SK-N-MC (cell line): ENCODE measurements around the gene MDM4.

ENCODE experiments used
- DNase-seq: peaks from one replicate; pipeline ENCODE4 v3.0.0-alpha.2; 2011; ENCODE audit warnings: low read depth, low spot score
- H3K27ac ChIP-seq: fragments of 200-600 bp; sonication (generic); 2 replicates; pipeline ENCODE4 v1.5.1; 2016; ENCODE audit warnings: mixed run types
- H3K36me3 ChIP-seq: fragments of 200-600 bp; sonication (generic); 2 replicates; pipeline ENCODE4 v1.6.1; 2017; ENCODE audit warnings: antibody characterized with exemption, low read length, mixed read lengths; ENCODE audit not compliant: insufficient read depth
- H3K4me3 ChIP-seq: fragments of 200-600 bp; sonication (generic); 2 replicates; pipeline ENCODE4 v1.5.1; 2016
- H3K9ac ChIP-seq: fragments of 200-600 bp; sonication (generic); 2 replicates; pipeline ENCODE4 v1.8.0; 2017; ENCODE audit warnings: mixed run types, mixed read lengths; ENCODE audit not compliant: insufficient read length
- H3K9me3 ChIP-seq: fragments of 200-600 bp; sonication (generic); 2 replicates; pipeline ENCODE4 v1.6.1; 2017; ENCODE audit warnings: low read depth, mild to moderate bottlenecking, antibody characterized with exemption, low read length, moderate library complexity, mixed read lengths
- EZH2 ChIP-seq: fragments of 200-600 bp; sonication (generic); IDR thresholded peaks from one replicate; pipeline ENCODE4 v1.6.1; 2017; ENCODE audit warnings: antibody characterized with exemption
- FOXP2 ChIP-seq: optimal IDR thresholded peaks from 2 replicates; pipeline ENCODE3; 2011; ENCODE audit warnings: mild to moderate bottlenecking, moderate library complexity; ENCODE audit not compliant: insufficient read depth; ENCODE audit errors: extremely low read length, control extremely low read depth
- POLR2AphosphoS5 ChIP-seq: IDR thresholded peaks from 2 replicates; pipeline ENCODE4 v1.6.1; 2012; ENCODE audit warnings: mild to moderate bottlenecking, low read depth, low read length, borderline replicate concordance

The MDM4 gene

GRCh38 chr1:204495777-204496176 lies 20.4 kb upstream of the MDM4 start:
- Histone ChIP-seq H3K9me3 (no peaks in the 10 kb centered on the region), H3K27ac (no peak overlapping the region), H3K9ac (no peak overlapping the region), H3K4me3 (peak overlapping the region; percentile 89; the same call in 1 of the 2 replicates), H3K36me3 (no peaks in the 10 kb centered on the region)
- no peak for DNase-seq
- TF ChIP-seq EZH2 (no peak), FOXP2 (no peak), POLR2AphosphoS5 (no peak)

- Histone ChIP-seq H3K36me3 (no peaks in the 10 kb centered on the region), H3K4me3 (no peak overlapping the region), H3K9me3 (no peaks in the 10 kb centered on the region), H3K27ac (no peak overlapping the region), H3K9ac (no peak overlapping the region)
- TF ChIP-seq EZH2, result no peak
- no peak for TF ChIP-seq POLR2AphosphoS5
- no peak for TF ChIP-seq FOXP2
- DNase-seq, result no peak
Measured at GRCh38 chr1:204498981-204499380, 17.2 kb upstream of the MDM4 start.

GRCh38 chr1:204499511-204500468 lies 16.4 kb upstream of the MDM4 start:
- no peaks in the 10 kb centered on the region for H3K36me3 ChIP-seq
- no peak overlapping the region for H3K27ac ChIP-seq
- H3K4me3 ChIP-seq, result no peak overlapping the region
- DNase-seq, result no peak
- no peaks in the 10 kb centered on the region for H3K9me3 ChIP-seq
- no peak for TF ChIP-seq POLR2AphosphoS5
- no peak for TF ChIP-seq FOXP2
- no peak for TF ChIP-seq EZH2
- H3K9ac ChIP-seq, result no peak overlapping the region

- Histone ChIP-seq H3K9me3 (no peaks in the 10 kb centered on the region), H3K36me3 (no peaks in the 10 kb centered on the region), H3K27ac (no peak overlapping the region), H3K4me3 (no peak overlapping the region), H3K9ac (no peak overlapping the region)
- DNase-seq, result no peak
- no peak for TF ChIP-seq POLR2AphosphoS5
- no peak for TF ChIP-seq EZH2
- no peak for TF ChIP-seq FOXP2
Measured at GRCh38 chr1:204502241-204502640, 14.0 kb upstream of the MDM4 start.

GRCh38 chr1:204503122-204503912 lies 12.9 kb upstream of the MDM4 start:
- Histone ChIP-seq H3K9me3 (no peaks in the 10 kb centered on the region), H3K36me3 (no peaks in the 10 kb centered on the region), H3K27ac (peak overlapping the region; percentile 77), H3K9ac (peak overlapping the region; percentile 50), H3K4me3 (peak overlapping the region; percentile 50)
- peak; percentile 85 for DNase-seq
- no peak for TF ChIP-seq EZH2
- no peak for TF ChIP-seq FOXP2
- no peak for TF ChIP-seq POLR2AphosphoS5

- H3K4me3 ChIP-seq, result no peak overlapping the region
- peak overlapping the region; percentile 77 for H3K27ac ChIP-seq
- TF ChIP-seq EZH2, result no peak
- TF ChIP-seq FOXP2, result no peak
- no peak for TF ChIP-seq POLR2AphosphoS5
- H3K9me3 ChIP-seq, result no peaks in the 10 kb centered on the region
- H3K9ac ChIP-seq, result peak overlapping the region; percentile 50
- no peaks in the 10 kb centered on the region for H3K36me3 ChIP-seq
- no peak for DNase-seq
Measured at GRCh38 chr1:204503913-204504519, 12.2 kb upstream of the MDM4 start.

GRCh38 chr1:204505674-204506200 lies 10.5 kb upstream of the MDM4 start:
- no peak for DNase-seq
- Histone ChIP-seq H3K27ac (peak overlapping the region; percentile 49), H3K9me3 (no peaks in the 10 kb centered on the region), H3K9ac (peak overlapping the region; percentile 7), H3K36me3 (no peaks in the 10 kb centered on the region), H3K4me3 (peak overlapping the region; percentile 89)
- no peak for TF ChIP-seq EZH2
- no peak for TF ChIP-seq POLR2AphosphoS5
- no peak for TF ChIP-seq FOXP2
